Natural killer cell treated with Interleukin-12 subunit alpha and Interleukin-12 subunit beta and Interleukin-15 and Interleukin-18, amount 100 ng/mL, for 72 hours (primary cell): ENCODE results near the gene IL17RE. TPM values are rescaled to one million over a fixed set of nuclear protein-coding genes. Genes with fewer than 3 reads are reported as not detected.

ENCODE experiments used
- ATAC-seq, 2 donors: fragments of 150-1000 bp; cut with Tn5 transposase in 1 of 2; sonication (Bioruptor Pico), chemical (Tn5 transposase) in 1 of 2; 2 replicates each; pipeline ENCODE4 v1.10.0; 2021
- DNase-seq: peaks from one replicate; pipeline ENCODE4 v3.0.0; 2022; ENCODE audit warnings: low spot score
- H3K27ac Mint-ChIP-seq, 2 donors: 1 replicate in 1 of 2; 2 replicates in 1 of 2; pipeline ENCODE4 v1.8.0; 2022; ENCODE audit warnings: mixed read lengths in 2 of 2, mild to moderate bottlenecking in 1 of 2, moderate library complexity in 1 of 2
- H3K27me3 Mint-ChIP-seq, 2 donors: 1 replicate in 1 of 2; 2 replicates in 1 of 2; pipeline ENCODE4 v1.8.0; 2022; ENCODE audit warnings: mixed read lengths in 2 of 2
- H3K36me3 Mint-ChIP-seq: one replicate; pipeline ENCODE4 v1.8.0; 2022; ENCODE audit warnings: mixed read lengths
- H3K4me1 Mint-ChIP-seq, 2 donors: 1 replicate in 1 of 2; 2 replicates in 1 of 2; pipeline ENCODE4 v1.8.0; 2022; ENCODE audit warnings: low read depth in 2 of 2, mixed read lengths in 2 of 2, mild to moderate bottlenecking in 1 of 2
- H3K4me3 Mint-ChIP-seq: one replicate; pipeline ENCODE4 v1.8.0; 2022; ENCODE audit warnings: mixed read lengths
- H3K9me3 Mint-ChIP-seq: 2 replicates; pipeline ENCODE4 v1.8.0; 2022; ENCODE audit warnings: mixed read lengths
- total RNA-seq, 2 donors: library from RNA; stranded (reverse); gene quantifications; one replicate each; pipeline ENCODE4 v1.2.3, GENCODE V29; 2022

Gene IL17RE
- total RNA-seq, 2 donors from 2014 or later: 0.48 to 1.9 TPM

GRCh38 chr3:9951962-9952805 is 49.5 kb downstream of the IL17RE start, which contains the start of gene PRRT3:
TSS of gene PRRT3 (minus strand) at chr3:9952408. CDS start at chr3:9950115, 2,293 bp downstream.
- Mint-ChIP-seq H3K9me3 (no peaks in the 10 kb centered on the region), H3K36me3 (no peaks in the 10 kb centered on the region), H3K4me3 (peak within 1 kb of the TSS; percentile 83), H3K27me3 (no peaks in the 10 kb centered on the region), H3K27ac (peak within 1 kb of the TSS; percentile 62 to 74), H3K4me1 (peaks cover 15 to 21% of the 10 kb centered on the region in 2 donors)
- peak; percentile 79 to 89 for ATAC-seq
- DNase-seq: no peak

GRCh38 chr3:9955067-9955502 is 52.4 kb downstream of the IL17RE start:
- ATAC-seq (no peak), DNase-seq (no peak)
- Mint-ChIP-seq H3K27me3 (no peaks in the 10 kb centered on the region), H3K36me3 (no peaks in the 10 kb centered on the region), H3K27ac (no peak overlapping the region), H3K9me3 (no peaks in the 10 kb centered on the region), H3K4me3 (no peak overlapping the region), H3K4me1 (peaks cover 15 to 21% of the 10 kb centered on the region in 2 donors)

- peaks cover 15 to 17% of the 10 kb centered on the region in 2 donors for H3K4me1 Mint-ChIP-seq
- no peaks in the 10 kb centered on the region for H3K9me3 Mint-ChIP-seq
- no peak for ATAC-seq
- H3K27ac Mint-ChIP-seq: no peak overlapping the region
- no peak overlapping the region for H3K4me3 Mint-ChIP-seq
- no peaks in the 10 kb centered on the region for H3K27me3 Mint-ChIP-seq
- no peaks in the 10 kb centered on the region for H3K36me3 Mint-ChIP-seq
- no peak for DNase-seq
These were observed 53.1 kb downstream of the IL17RE start for GRCh38 chr3:9955611-9956352.

GRCh38 chr3:9957214-9957613 is 54.6 kb downstream of the IL17RE start:
- Mint-ChIP-seq H3K9me3 (no peaks in the 10 kb centered on the region), H3K4me1 (peaks cover 6% of the 10 kb centered on the region in 2 donors), H3K27me3 (no peaks in the 10 kb centered on the region), H3K36me3 (no peaks in the 10 kb centered on the region), H3K27ac (no peak overlapping the region), H3K4me3 (no peak overlapping the region)
- no peak for ATAC-seq
- DNase-seq: no peak

- H3K27me3 Mint-ChIP-seq: no peaks in the 10 kb centered on the region
These were observed 62.7 kb downstream of the IL17RE start for GRCh38 chr3:9965200-9965875.

More at GRCh38 chr3:9965200-9965875, 62.7 kb downstream of the IL17RE start:
- Mint-ChIP-seq H3K4me3 (no peak overlapping the region), H3K4me1 (no peaks in the 10 kb centered on the region), H3K36me3 (peaks cover 31% of the 10 kb centered on the region), H3K9me3 (no peaks in the 10 kb centered on the region), H3K27ac (no peak overlapping the region)
- DNase-seq (no peak), ATAC-seq (no peak)

Other genes starting within 250 kb of the IL17RE start
- under 1 TPM in 1 of 2 donors, not detected in 1; 0.29 TPM for gene CPNE9, start 199.0 kb upstream of the IL17RE start, total RNA-seq
- 10 to 100 TPM; 51.9 to 62.3 TPM for gene BRPF1, start 171.1 kb upstream of the IL17RE start, total RNA-seq
- 10 to 100 TPM; 35.9 to 42.5 TPM for gene OGG1, start 152.9 kb upstream of the IL17RE start, total RNA-seq
- 10 to 100 TPM; 19.8 to 24.4 TPM for gene CAMK1, start 132.9 kb upstream of the IL17RE start, total RNA-seq
- 10 to 100 TPM; 58.3 to 65.6 TPM for gene TADA3, start 110.4 kb upstream of the IL17RE start, total RNA-seq
- 100 to 1,000 TPM; 323 to 381 TPM for gene ARPC4, start 109.8 kb upstream of the IL17RE start, total RNA-seq
- 10 to 100 TPM; 50.0 to 91.3 TPM for gene TTLL3, start 92.6 kb upstream of the IL17RE start, total RNA-seq
- 10 to 100 TPM; 43.1 to 71.2 TPM for gene RPUSD3, start 58.8 kb upstream of the IL17RE start, total RNA-seq
- not detected for gene CIDEC, start 22.6 kb upstream of the IL17RE start, total RNA-seq
- 10 to 100 TPM; 31.8 to 42.8 TPM for gene JAGN1, start 12.2 kb upstream of the IL17RE start, total RNA-seq
- gene IL17RC, start 14.2 kb downstream of the IL17RE start, total RNA-seq: under 1 TPM; 0.57 to 0.92 TPM
- 10 to 100 TPM; 22.8 to 29.7 TPM for gene CRELD1, start 31.0 kb downstream of the IL17RE start, total RNA-seq
- 10 to 100 TPM; 13.4 to 13.7 TPM for gene PRRT3, start 49.6 kb downstream of the IL17RE start, total RNA-seq
- 10 to 100 TPM; 62.5 to 65.8 TPM for gene EMC3, start 84.0 kb downstream of the IL17RE start, total RNA-seq
- gene FANCD2, start 123.6 kb downstream of the IL17RE start, total RNA-seq: 100 to 1,000 TPM in 1 of 2 donors, 10 to 100 TPM in 1; 35.0 to 110 TPM
- not detected for gene FANCD2OS, start 205.4 kb downstream of the IL17RE start, total RNA-seq
- gene BRK1, start 212.8 kb downstream of the IL17RE start, total RNA-seq: 100 to 1,000 TPM in 1 of 2 donors, 10 to 100 TPM in 1; 86.8 to 132 TPM
- 10 to 100 TPM; 66.8 to 77.5 TPM for gene VHL, start 238.9 kb downstream of the IL17RE start, total RNA-seq